H1 (cell line): ENCODE data around the gene HOTAIR. TPM values are rescaled to one million over a fixed set of nuclear protein-coding genes. Genes with fewer than 3 reads are reported as not detected.

ENCODE experiments used
- RBBP5 ChIP-seq: IDR thresholded peaks from 2 replicates; pipeline ENCODE4 v1.7.1; 2012; ENCODE audit warnings: low read depth, mild to moderate bottlenecking, inconsistent platforms, low read length, moderate library complexity, borderline replicate concordance
- SIRT6 ChIP-seq: IDR thresholded peaks from one replicate; pipeline ENCODE4 v1.7.1; 2012; ENCODE audit warnings: low read length, inconsistent platforms
- SUZ12 ChIP-seq: fragments of 200-600 bp; sonication (generic); IDR thresholded peaks from 2 replicates; pipeline ENCODE4 v1.6.1; 2012; ENCODE audit warnings: mild to moderate bottlenecking, inconsistent platforms, low read length, moderate library complexity, mixed read lengths
- polyA plus RNA-seq, 7 experiments: library from polyadenylated mRNA; depleted of rRNA in 3 of 7; stranded (reverse) in 5 of 7; unstranded in 2 of 7; fragments of >200 nt in 5 of 7; fragments of 200-250 nt in 2 of 7; gene quantifications; 1 replicate in 5 of 7; 2 replicates in 1 of 7; 4 replicates in 1 of 7; pipeline versions ENCODE4 v1.2.1 to v1.2.3, GENCODE V29; 2011 to 2013; ENCODE audit warnings: missing spikeins in 2 of 7, mixed read lengths in 2 of 7
- total RNA-seq: library from RNA; stranded (reverse); fragmentation: NEBNext Ultra II Directional; extraction: Animal tissue kit (Norgen Biotek cat#: 25700); gene quantifications from 2 replicates; pipeline ENCODE4 v1.2.1, GENCODE V29; 2021

Gene HOTAIR
- total and polyA plus RNA-seq, 2 of the 8 experiments (the other 6 are each of a cell fraction or from before 2014, with no cell fraction given): not detected

- TF ChIP-seq SUZ12: peak; percentile 25; the same call in 1 of the 2 replicates
- no peak for TF ChIP-seq RBBP5
- no peak for TF ChIP-seq SIRT6
These were observed 37.0 kb downstream of the HOTAIR start (continued) for GRCh38 chr12:53937596-53938325.
